ENCODE data around the gene HPCAL1. TPM values are rescaled to one million over a fixed set of nuclear protein-coding genes. Genes with fewer than 3 reads are reported as not detected.

The HPCAL1 gene
- total RNA-seq, 1 experiment from 2014 or later: 189 TPM

DNA sequence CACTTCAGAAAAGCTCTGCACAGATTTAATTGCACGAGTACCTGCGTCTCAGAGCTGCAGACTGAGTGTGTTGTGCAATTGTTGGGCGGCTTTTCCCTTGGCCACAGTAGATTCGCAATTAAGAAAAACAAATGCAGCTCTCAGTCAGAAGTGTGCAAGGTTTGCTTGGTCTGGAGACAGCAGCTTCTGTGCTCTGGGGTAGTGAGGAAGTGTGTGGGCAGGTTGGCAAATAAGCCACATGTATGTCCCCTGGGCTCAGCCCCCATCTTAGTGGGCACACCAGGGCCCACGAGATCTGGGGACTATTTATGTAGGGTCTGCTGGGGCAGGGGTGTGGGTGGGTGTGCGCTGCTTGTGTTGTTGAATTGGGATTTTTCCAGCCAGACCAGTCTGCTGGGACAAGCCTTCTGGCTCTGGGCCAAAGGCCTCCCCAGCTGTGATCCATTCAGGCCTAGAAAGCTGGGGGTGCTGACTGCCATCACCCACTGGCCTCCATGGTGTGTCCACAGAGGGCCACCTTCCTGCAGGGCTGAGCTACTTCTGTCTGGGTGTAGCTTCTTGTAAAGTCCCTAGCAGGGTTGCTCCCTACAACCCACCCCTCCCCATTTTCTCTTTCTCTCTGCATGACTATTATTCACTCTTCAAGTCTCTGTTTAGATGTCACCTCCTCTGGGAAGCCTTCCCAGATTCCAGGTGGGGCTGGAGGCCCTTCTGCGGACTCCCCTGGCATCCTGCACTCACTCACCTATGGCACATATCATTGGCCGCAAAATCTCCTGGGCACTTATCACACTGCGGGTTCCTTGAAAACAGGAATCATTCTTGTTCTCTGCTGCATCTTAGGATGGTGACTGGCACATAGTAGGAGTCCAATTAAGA, 77.6 kb downstream of the HPCAL1 start:
- DNase-seq (ENCODE audit: extremely low read depth, low read depth): no peak

DNA sequence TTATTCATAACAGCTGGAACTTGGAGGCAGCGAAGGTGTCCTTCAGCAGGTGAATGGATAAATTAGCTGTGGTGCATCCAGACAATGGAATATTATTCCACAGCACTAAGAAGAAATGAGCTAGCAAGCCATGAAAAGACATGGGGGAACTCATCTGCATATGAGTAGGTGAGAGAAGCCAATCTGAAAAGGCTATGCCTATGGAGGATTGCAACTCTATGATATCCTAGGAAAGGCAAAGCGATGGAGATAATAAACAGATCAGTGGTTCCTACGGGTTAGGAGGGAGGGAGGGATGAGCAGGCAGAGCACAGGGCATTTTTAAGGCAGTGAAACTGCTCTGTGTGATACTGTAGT, 79.3 kb downstream of the HPCAL1 start:
- no peak for DNase-seq (ENCODE audit: extremely low read depth, low read depth)

DNA sequence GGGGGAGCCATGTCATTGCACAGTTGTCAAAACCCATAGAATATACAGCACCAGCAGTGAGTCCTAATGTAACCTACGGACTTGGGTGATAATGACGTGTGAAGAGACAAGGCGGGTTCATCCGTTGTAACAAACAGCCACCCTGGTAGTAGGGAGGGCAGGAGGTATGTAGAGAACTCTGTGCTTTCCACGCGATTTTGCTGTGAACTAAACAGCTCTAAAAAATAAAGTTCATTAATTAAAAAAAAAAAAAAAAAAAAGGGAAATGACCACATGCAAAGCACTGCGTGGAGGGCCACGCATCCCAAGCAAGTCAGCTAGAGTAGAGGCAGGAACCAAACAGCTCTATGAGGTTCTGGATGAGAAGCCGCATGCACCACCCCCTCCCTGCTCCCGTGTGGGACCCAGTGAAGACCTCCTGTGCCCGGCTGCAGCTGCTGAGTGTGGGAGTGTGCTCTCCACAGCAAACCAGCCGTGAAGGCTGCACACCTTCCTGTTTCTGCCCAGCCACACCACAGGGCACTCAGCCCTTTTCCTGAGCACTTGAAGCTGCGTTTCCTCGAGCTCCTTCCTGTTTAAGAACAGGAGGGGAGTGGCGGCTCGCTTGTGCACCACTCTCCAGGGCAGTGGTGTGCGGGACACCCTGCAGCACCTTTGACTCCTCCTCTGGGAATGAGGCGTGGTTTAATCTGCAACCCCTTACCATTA, 79.8 kb downstream of the HPCAL1 start:
- DNase-seq (ENCODE audit: extremely low read depth, low read depth): no peak

DNA sequence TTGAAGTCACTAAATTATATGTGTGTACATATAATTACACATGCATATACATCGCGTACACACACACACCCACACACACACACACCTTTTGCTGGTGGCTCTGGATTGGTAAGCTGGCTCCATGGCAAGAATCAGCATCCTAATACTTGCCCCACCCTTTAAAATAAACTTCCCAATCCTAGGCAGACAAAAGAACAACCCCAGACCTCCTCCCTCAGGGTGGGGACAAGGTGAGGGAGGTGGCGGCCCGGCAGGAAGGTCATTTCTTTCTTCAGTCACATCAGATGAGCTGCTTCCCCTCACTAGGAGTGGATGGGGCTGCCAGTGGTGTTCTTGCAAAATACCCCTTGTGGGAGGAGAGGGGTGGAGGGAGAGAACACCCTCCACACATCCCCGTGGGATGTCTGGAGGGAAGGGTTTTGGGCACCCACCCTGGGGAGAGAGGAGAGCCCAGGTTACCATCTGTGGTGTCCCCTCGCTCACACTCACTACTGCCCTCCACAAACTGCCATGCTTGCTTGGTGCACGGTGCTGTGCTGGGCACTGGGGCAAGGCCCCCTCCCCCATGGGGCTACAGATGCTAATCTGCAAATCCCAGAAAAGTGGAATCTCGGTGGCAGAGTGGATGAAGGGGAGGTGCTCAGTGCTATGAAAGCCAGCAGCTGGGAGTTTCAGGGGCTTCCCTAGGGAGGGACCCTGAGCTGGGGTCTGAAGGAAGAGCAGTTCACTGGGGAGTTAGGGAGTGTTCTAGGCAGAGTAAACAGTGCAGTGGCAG, 81.4 kb downstream of the HPCAL1 start:
- no peak for DNase-seq (ENCODE audit: extremely low read depth, low read depth)

DNA sequence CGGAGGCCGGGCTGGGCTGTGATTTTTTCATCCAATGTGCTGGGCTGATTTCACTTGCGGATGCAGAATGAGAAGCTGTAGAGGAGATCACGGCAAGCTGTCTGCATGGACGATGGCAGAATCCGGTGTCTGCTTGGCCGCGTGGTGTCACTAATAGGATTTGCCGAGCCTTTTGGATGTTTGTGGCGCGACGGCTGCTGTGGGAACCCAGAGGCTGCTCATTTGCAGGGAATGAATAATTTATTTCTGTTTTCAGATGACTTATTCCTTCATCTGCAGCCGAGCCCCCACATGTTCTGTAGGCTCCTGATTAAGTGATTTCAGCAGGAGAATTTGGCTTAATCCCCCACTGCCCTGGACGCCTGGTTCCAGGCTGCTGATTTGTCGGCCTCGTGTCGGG, 82.8 kb downstream of the HPCAL1 start:
- DNase-seq (ENCODE audit: extremely low read depth, low read depth): no peak

DNA sequence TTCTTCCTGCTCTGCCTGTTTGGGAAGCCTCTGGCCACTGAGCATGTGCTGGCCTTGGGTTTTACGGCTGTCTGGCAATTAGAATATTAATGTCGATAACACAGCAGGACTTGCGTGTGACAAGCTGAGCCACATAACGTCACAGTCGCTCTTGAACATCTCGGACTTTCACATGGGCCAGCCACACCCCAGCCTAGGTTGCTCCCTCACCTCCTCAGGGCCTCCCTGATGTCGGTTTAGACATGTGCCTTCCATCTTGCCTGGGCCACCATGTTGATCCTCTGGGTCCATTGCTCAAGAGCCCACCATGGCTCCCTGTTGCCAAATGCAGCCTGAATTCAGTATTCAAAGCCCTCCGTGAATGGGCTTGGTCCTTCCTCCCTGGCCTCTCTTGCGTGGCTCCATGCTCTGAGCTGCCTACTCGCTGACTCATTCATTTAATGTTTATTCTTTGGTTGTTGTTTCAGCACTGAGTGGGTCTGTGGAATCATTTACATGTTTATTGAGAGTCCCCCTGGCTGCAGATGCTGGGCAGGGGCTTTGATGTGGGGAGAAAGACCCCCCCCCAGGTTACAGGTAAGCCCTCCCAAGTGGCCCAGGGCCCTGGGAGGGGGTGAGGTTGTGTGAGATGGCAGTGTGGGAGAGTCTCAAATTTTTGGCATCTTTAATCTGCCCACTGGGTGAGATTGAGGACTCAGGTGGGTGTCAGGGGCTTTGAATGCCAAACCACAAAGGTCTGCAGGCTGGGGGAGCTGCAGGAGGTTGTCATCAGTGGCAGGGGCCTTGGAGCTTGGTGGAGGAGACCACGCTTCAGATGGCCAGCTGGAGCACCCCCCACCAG, 83.4 kb downstream of the HPCAL1 start:
- peak; percentile 50 for DNase-seq (ENCODE audit: extremely low read depth, low read depth)

DNA sequence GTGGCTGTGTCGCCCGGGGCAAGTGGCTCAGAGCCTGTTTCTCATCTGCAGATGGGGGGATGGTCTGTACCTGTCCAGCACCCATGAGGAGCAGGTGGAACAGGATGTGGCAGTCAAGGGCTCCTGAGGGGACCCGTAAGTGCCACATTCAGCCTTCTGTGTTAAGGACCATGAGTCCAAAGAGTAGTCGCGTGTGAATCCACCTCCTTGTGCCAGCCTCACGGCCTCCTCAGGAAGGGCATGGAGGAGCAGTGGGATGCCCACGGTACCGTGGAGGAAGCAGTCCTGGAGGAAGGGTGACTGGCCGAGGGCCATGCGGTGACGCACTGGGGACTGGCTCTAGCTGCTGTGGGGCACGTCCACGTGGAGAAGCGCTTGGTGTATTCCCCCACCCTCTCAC, 84.3 kb downstream of the HPCAL1 start:
- DNase-seq (ENCODE audit: extremely low read depth, low read depth): no peak

DNA sequence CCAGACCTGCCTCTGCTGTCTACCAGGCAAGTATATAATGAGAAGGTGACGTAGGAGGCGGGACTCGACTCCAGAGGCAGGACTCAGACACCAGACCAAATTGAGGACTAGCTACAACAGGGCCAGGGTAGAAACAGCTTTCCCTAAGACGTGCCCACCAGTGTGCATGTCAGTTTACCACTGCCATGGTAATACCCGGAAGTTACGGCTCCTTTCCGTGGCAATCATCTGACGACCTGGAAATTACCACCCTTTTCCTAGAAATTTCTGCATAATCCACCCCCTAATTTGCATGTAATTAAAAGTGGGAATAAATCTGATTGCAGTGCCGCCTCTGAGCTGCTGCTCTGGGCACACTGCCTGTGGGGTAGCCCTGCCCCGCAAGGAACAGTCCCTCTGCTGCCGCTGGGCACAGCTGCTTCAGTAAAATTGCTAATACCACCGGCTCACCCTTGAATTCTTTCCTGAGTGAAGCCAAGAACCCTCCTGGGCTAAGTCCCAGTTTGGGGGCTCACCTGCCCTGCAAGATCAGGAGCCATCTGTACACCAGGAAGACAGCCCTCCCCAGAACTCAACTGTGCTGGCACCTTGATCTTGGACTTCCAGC, 86.4 kb downstream of the HPCAL1 start:
- DNase-seq (ENCODE audit: extremely low read depth, low read depth): no peak

DNA sequence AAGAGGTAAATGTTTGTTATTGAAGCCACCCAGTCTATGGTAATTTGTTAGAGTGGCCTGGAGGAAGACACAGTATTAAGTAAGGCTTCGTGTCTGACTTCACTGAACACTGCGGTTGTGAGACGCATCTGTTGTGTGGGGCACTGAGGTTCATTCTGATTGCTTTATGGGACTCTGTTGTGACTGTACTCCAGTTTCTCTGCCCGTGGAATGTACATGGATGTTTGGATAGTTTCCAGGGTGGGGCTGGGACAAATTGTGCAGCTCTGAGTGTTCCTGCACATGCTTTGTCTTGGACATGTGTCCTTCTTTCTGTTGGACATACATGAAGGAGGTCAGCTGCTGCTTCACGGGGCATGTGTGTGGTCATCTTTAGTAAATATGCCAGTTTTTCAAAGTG, 86.9 kb downstream of the HPCAL1 start:
- DNase-seq (ENCODE audit: extremely low read depth, low read depth): no peak

DNA sequence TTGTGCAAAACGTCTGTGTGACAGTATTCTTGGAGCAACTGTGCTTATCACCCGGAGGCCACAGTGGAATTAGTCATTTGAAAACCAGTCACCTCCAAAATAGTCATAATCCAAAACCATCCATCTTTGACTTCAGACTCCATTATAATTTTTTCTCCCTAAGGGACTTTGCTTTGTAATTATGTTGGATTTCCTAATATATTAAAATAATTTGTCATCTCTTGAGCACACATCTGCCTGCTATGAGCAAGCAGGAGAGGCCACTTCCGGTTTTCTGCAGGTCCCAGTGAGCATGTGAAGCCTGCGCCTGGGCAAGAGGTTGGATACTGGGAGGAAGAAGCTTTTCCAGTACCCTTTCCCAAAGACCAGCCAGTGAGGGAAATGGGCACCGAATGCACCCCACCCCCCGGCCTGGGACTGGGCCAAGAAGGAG, 87.7 kb downstream of the HPCAL1 start:
- no peak for DNase-seq (ENCODE audit: extremely low read depth, low read depth)

DNA sequence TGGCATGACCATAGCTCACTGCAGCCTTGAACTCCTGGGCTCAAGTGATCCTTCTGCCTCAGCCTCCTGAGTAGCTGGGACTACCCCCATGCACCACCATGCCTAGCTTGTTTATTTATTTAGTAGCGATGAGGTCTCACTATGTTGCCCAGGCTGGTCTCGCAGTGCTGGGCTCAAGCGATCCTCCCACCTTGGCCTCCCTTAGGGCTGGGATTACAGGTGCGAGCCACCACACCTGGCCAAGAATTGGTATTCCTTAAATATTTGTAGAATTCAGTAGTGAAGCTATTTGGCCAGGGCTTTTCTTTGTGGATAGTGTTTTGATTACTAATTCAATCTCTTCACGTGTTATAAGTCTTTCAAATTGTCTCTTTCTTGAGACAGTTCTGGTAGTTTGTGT, 89.4 kb downstream of the HPCAL1 start:
- no peak for DNase-seq (ENCODE audit: extremely low read depth, low read depth)

DNA sequence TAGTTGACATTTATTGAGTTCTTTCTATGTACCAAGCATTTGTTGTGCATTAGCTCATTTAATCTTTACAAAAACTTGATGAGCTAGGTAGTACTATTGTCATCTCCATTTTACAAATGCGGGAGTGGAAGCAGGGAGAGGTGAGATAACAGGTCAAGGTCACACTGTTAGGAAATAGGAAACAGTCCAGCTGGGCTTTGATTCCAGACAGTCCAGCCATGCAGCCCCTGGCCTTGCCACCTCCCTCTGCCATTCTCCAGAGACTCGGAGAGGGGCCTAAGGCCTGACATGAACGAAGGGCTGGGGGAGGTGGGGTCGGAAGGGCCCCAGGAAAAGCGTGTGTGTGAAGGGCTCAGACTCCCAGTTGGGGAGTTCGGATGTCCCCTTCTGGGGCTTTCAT, 89.8 kb downstream of the HPCAL1 start:
- no peak for DNase-seq (ENCODE audit: extremely low read depth, low read depth)

DNA sequence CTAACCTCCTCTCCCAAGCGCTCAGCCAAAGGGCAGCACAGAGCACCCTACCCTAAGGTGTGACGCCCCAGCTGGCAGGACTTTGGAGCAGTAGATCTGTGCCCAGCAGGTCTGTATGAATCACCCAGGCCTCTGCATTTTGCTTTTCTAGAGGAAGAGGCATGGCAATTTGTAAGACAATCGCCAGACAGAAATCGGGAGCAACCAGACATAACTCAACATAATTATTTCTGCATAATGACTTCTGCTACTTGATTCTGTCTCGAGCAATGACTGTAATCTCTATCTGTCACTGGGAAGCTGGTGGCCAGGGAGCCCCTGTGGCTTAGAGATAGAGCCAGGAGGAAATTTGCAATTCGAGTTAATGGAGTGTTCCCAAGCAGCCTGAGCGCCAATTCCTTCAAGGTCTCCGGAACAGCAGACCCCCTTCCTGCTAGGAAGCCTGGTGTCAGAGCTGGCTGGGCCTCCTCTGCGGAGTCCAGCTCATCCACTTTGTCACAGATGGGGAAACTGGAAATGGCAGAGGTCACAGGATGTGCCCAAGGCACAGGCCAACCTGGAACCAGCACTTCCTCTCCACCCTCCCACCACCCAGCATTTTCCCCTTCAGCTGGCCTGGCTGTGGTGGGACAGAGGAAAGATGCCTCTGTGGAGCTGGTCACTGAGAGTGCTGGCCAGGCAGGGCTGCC, 90.4 kb downstream of the HPCAL1 start:
- DNase-seq (ENCODE audit: extremely low read depth, low read depth): no peak

DNA sequence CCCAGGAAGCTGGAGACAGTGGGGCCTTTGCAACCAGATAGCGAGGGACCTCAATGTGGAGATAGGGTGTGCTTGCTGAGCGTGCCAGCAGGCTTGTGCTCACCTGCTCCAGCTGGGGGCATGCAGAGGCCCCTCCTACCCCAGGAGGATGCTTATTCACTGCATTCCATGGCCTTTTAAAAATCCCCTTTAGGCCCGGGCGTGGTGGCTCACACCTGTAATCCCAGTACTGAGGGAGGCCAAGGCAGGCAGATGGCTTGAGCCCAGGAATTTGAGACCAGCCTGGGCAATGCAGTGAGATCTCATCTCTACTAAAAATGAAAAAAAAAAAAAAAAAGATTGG, 90.9 kb downstream of the HPCAL1 start:
- DNase-seq (ENCODE audit: extremely low read depth, low read depth): no peak

DNA sequence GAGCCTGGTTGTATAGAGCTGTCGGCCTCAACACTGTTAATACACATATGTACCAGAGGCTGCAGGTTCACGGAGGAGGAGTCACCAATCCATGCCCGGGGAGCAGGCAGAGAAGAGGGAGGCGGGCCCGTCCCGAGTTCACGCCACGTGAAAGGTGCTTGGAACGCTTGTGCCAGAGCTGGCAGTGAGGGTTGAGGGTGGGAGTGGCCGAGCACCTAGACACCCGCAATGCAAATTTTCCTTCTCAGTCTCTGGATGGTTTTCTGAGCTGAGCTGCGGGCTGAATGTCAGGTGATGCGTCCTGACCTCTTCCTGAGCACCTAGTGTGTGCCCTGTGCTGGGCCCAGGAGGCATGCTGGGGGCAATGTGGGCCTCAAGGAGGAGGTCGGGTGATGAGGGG, 93.2 kb downstream of the HPCAL1 start:
- DNase-seq (ENCODE audit: extremely low read depth, low read depth): no peak

DNA sequence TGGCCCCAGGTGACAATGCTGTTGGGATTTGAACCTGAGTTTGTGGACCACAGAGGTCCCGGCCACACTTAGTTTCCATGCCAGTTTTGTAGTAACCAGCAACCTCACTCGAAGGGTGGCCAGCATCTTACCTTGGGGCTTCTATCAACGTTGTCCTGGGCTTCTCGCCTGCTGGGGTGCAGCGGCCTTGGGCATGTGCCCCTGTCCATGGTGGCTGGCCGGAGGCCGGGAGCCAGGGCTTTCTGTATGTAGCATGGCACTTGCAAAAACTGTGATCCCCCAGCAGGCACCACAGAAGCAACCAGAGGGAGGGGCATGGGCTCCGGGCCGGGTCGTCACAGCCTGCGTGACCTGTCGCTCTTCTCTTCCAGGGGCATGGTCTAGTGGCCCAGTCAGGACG, 93.8 kb downstream of the HPCAL1 start:
- no peak for DNase-seq (ENCODE audit: extremely low read depth, low read depth)

DNA sequence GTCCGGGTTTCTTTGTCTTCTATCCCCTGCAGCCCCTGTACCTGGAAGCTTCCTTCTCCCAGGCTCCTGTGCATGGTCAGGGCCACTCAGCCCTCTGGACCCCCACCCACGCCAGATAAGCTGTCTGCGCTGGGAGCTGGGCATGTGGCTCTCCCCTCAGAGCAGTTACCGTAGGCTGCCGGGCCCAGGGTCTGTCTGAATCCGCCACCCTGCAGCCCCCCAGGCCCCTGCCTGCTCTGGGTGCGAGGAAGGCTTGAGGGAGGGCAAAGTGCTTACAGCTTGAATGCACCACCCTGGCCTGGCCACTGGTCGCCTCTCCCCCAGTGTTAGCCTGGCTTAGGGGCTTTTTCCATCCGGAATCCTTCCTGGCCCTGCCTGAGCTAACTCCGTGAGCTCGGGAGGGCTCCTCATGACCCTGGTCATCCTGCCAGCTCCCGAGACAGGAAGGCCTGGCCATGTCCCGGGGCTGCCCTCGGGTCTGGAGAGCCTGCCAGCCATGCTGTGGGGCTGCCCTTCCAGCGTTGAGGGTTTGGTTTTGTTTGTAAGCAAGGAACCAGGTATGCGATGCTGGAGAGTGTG, 94.7 kb downstream of the HPCAL1 start:
- DNase-seq (ENCODE audit: extremely low read depth, low read depth): no peak

DNA sequence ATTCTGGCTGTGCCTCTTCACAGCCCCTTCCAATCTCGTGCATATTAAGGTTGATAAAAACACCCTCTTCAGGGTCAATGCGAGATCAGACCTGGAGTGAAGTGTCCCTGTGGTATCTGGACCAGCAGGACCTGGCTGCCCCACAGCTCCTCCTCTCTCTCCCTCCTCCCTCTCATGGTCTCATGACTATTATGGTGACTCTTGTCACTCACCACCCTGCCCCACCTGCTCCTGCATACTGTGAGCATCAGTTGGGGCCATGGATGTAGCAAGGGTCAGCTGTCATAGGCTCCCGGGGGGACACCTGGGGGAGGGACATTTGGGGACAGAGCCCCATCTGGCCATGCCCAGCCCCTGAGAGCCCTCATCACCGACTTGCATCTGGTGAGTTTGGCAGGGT, 95.2 kb downstream of the HPCAL1 start:
- no peak for DNase-seq (ENCODE audit: extremely low read depth, low read depth)

DNA sequence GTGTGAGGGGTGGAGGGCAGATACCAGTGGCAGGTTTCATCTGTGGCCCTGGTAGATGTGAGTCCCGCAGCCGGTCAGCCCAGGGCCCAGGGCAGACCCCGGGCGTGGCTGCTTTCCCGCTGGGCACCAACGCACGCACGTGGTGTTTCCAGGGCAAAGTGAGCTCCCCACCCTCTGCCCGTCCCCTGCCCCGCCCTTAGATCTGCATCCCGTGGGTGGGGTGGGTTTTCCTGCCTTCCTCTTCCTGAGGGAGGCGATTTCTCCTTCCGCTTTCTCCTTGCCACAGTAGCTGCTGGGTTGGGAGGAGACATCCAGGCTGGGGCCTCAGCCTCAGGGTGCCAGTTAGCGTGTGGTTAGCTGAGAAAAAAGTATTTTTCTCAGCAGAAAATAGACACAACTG, 95.8 kb downstream of the HPCAL1 start:
- no peak for DNase-seq (ENCODE audit: extremely low read depth, low read depth)
